Ovary (tissue), 3 donors: ENCODE results near the gene FBXL2.

Experiments
- POLR2A ChIP-seq: fragments of 450-650 bp; IDR thresholded peaks from one replicate; pipeline ENCODE4 v1.6.1; 2017; ENCODE audit warnings: antibody characterized with exemption, mild to moderate bottlenecking, moderate library complexity
- TF ChIP-seq, protein P1 (sequence below), 3 donors: fragments of 450-650 bp in 2 of 3; fragments of 200-600 bp in 1 of 3; IDR thresholded peaks; one replicate each; pipeline versions ENCODE4 v1.5.1 to v1.8.0; 2016 to 2022; ENCODE audit warnings: antibody characterized with exemption in 3 of 3, mild to moderate bottlenecking in 1 of 3
- donor health status: DM: no; HTN: no; CAD: no.

DNA sequence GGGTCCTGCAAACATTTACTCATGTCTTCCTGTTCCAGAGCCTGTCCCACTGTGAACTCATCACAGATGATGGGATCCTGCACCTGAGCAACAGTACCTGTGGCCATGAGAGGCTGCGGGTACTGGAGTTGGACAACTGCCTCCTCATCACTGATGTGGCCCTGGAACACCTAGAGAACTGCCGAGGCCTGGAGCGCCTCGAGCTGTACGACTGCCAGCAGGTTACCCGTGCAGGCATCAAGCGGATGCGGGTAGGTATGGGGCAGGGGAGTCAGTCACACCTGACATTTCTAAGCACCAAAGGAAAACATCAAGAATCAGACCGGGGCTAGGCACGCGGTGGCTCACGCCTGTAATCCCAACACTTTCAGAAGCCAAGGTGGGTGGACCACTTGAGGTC, 106.7 kb downstream of the FBXL2 start:
- no peak for TF ChIP-seq POLR2A
- TF ChIP-seq, protein P1, sequence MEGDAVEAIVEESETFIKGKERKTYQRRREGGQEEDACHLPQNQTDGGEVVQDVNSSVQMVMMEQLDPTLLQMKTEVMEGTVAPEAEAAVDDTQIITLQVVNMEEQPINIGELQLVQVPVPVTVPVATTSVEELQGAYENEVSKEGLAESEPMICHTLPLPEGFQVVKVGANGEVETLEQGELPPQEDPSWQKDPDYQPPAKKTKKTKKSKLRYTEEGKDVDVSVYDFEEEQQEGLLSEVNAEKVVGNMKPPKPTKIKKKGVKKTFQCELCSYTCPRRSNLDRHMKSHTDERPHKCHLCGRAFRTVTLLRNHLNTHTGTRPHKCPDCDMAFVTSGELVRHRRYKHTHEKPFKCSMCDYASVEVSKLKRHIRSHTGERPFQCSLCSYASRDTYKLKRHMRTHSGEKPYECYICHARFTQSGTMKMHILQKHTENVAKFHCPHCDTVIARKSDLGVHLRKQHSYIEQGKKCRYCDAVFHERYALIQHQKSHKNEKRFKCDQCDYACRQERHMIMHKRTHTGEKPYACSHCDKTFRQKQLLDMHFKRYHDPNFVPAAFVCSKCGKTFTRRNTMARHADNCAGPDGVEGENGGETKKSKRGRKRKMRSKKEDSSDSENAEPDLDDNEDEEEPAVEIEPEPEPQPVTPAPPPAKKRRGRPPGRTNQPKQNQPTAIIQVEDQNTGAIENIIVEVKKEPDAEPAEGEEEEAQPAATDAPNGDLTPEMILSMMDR (IDR thresholded peaks at IDR 0.05) = no peak
